ENCODE data around the gene ATXN1.

DNA sequence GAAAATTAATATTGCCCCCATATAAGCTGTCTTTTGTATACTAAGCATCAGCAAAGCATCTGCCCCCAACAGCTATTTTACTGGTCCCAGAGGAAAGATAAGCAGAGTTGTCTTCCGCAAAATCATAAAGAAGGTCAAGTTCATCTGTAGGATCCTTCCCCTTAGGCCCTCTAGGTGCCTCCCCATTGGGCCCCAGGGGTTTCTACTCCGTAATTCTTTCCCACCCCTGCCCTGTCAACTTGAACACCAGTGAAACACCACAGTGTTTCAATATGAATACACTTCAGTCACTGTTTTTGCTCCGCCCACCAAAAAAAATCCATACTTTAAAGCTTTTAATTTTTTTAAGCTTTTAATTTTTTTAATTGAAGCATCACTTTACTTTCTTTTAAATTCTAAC, 159.2 kb downstream of the ATXN1 start:
- TF ChIP-seq GATA3 (IDR thresholded peaks at IDR 0.05; ENCODE audit: low read depth, low read length): no peak
- no peak for TF ChIP-seq GATA2 (IDR thresholded peaks at IDR 0.05; ENCODE audit: low read depth, low read length)
